Activated CD8-positive, alpha-beta memory T cell treated with anti-CD3 and anti-CD28 coated beads, Interleukin-2, amount 50 U/mL, for 1 hour (primary cell): ENCODE results near the gene GBE1.

Source experiments
- DNase-seq: peaks from one replicate; pipeline ENCODE4 v3.0.0-alpha.2; 2020; ENCODE audit errors: extremely low read depth

GBE1 gene

GRCh38 chr3:81699536-81700320, 61.7 kb downstream of the GBE1 start:
- DNase-seq = no peak

GRCh38 chr3:81696090-81696489, 65.4 kb downstream of the GBE1 start:
- no peak for DNase-seq

- DNase-seq = no peak
Observed at GRCh38 chr3:81695302-81695701, 66.1 kb downstream of the GBE1 start.

- no peak for DNase-seq
Observed at GRCh38 chr3:81694662-81695061, 66.8 kb downstream of the GBE1 start.

- DNase-seq = no peak
Observed at GRCh38 chr3:81692766-81693165, 68.7 kb downstream of the GBE1 start.

GRCh38 chr3:81689617-81690016, 71.8 kb downstream of the GBE1 start:
- DNase-seq = no peak

GRCh38 chr3:81684751-81685395, 76.6 kb downstream of the GBE1 start:
- no peak for DNase-seq

- DNase-seq = no peak
Observed at GRCh38 chr3:81676706-81677456, 84.6 kb downstream of the GBE1 start.

GRCh38 chr3:81674690-81675089, 86.8 kb downstream of the GBE1 start:
- no peak for DNase-seq

GRCh38 chr3:81668283-81668682, 93.2 kb downstream of the GBE1 start:
- DNase-seq = no peak

- no peak for DNase-seq
Observed at GRCh38 chr3:81666502-81667121, 94.8 kb downstream of the GBE1 start.

GRCh38 chr3:81663114-81663513, 98.3 kb downstream of the GBE1 start:
- no peak for DNase-seq

GRCh38 chr3:81660036-81660435, 101.4 kb downstream of the GBE1 start:
- DNase-seq = no peak

GRCh38 chr3:81658322-81658997, 103.0 kb downstream of the GBE1 start:
- DNase-seq = no peak

GRCh38 chr3:81651139-81651538, 110.3 kb downstream of the GBE1 start:
- DNase-seq = no peak

GRCh38 chr3:81650187-81650586, 111.3 kb downstream of the GBE1 start:
- no peak for DNase-seq

GRCh38 chr3:81645248-81645647, 116.2 kb downstream of the GBE1 start:
- DNase-seq = no peak

- no peak for DNase-seq
Observed at GRCh38 chr3:81643721-81644120, 117.7 kb downstream of the GBE1 start.

- no peak for DNase-seq
Observed at GRCh38 chr3:81638480-81638879, 123.0 kb downstream of the GBE1 start.

GRCh38 chr3:81632659-81633058, 128.8 kb downstream of the GBE1 start:
- no peak for DNase-seq

GRCh38 chr3:81624756-81625155, 136.7 kb downstream of the GBE1 start:
- no peak for DNase-seq

- no peak for DNase-seq
Observed at GRCh38 chr3:81622395-81622794, 139.1 kb downstream of the GBE1 start.
